ENCODE data around the gene LYZL2.
"Not testable (repeated sequence)": the region's sequence is repeated elsewhere in the genome, so short reads cannot be mapped to it uniquely, and the experiment has no call there.

Gene LYZL2

DNA sequence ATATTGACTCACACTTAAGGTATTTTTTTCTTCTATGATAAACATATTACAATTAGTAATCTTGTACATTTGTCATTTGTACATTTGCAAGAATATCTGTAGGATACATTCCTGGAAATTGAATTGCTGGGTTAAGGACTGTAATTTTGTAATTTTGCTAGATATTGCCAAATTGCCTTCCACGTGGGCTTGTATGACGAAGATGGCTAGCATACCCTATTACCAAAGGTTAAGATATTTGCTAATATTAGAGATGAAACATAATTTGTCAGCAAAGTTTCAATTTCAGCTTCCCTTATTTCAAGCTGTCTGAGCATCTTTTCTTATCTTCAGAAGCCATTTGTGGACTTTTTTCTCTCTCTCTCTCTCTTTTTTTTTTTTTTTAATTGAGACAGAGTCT, 1.0 kb upstream of the LYZL2 start:
- H3K27me3 ChIP-seq (ENCODE audit: control insufficient read depth, insufficient read depth, low read length) = no peaks in the 10 kb centered on the region
- H3K4me1 ChIP-seq (ENCODE audit: control insufficient read depth, low read depth, low read length) = no peaks in the 10 kb centered on the region
- no peaks in the 10 kb centered on the region for H3K36me3 ChIP-seq (ENCODE audit: control insufficient read depth, low read depth, low read length)
- no peak overlapping the region for H3K4me3 ChIP-seq (ENCODE audit: low read length)
- no peak overlapping the region for H3K27ac ChIP-seq (ENCODE audit: low read length)
- no peaks in the 10 kb centered on the region for H3K9me3 ChIP-seq (ENCODE audit: control insufficient read depth, low read depth, low read length)
- H3K9ac ChIP-seq (ENCODE audit: low read length) = no peak overlapping the region

DNA sequence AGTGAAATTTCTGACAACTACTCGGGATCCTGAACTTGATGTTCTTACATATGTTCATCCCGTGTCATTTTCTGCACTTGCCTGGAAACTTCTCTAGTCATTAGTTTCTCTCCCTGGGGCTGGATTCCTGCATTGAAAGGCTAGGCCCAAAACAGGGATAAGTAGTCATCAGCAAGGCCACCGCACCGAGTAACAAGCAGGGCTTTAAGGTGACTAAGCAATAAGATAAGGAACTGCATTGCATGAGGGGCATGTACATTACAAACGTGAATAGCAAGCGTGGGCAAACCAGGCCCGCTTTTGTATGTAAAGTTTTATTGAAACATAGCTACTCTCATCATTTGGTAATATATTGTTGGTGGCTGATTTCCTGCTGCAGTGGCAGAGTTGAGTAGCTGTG, 977 bp downstream of the LYZL2 start:
- H3K36me3 ChIP-seq (ENCODE audit: control insufficient read depth, low read depth, low read length); H3K27ac ChIP-seq (ENCODE audit: low read length); H3K9ac ChIP-seq (ENCODE audit: low read length); H3K9me3 ChIP-seq (ENCODE audit: control insufficient read depth, low read depth, low read length); H3K27me3 ChIP-seq (ENCODE audit: control insufficient read depth, insufficient read depth, low read length); H3K4me3 ChIP-seq (ENCODE audit: low read length); H3K4me1 ChIP-seq (ENCODE audit: control insufficient read depth, low read depth, low read length): not testable (repeated sequence)

DNA sequence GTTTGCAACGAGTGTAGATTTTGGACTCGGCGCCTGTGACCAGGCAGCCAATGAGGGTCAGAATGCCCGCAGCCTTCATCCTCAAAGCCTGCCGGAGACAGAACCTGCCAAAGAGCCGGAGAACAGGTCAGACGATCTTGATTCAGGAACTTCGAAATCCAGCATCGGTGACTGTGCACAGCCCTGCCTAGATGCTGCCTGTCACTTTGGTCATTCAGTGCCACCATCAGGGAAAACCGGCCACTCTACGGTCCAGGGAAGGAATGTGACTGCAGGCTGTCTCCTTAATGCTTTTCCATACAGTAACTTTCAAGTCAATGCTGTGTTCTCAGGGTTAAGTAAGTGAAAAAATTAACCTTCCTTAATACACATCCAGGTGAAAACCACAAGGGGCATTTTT, 2.7 kb downstream of the LYZL2 start:
- H3K4me3 ChIP-seq (ENCODE audit: low read length); H3K27me3 ChIP-seq (ENCODE audit: control insufficient read depth, insufficient read depth, low read length); H3K36me3 ChIP-seq (ENCODE audit: control insufficient read depth, low read depth, low read length); H3K4me1 ChIP-seq (ENCODE audit: control insufficient read depth, low read depth, low read length); H3K9me3 ChIP-seq (ENCODE audit: control insufficient read depth, low read depth, low read length); H3K27ac ChIP-seq (ENCODE audit: low read length); H3K9ac ChIP-seq (ENCODE audit: low read length): not testable (repeated sequence)

DNA sequence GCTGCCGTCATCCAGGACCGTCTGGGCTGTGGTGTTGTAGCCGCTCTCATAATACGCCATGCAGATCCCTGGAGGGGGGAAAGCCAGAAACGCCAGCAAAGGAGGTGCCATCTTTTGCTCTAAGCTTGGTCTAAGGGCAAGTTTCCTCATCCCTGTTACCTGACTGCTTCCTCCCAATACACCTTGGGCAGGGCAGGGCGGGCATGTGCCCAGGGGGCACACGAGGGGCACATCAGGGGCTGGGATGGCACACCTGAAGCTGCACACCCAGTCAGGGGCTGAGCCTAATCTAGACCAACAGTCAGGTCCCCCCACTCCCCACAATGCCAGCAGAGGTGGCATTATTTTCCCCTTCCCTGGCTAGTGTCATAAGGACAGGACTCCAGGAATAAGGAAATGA, 3.4 kb downstream of the LYZL2 start:
- H3K4me1 ChIP-seq (ENCODE audit: control insufficient read depth, low read depth, low read length); H3K9ac ChIP-seq (ENCODE audit: low read length); H3K9me3 ChIP-seq (ENCODE audit: control insufficient read depth, low read depth, low read length); H3K27ac ChIP-seq (ENCODE audit: low read length); H3K27me3 ChIP-seq (ENCODE audit: control insufficient read depth, insufficient read depth, low read length); H3K4me3 ChIP-seq (ENCODE audit: low read length); H3K36me3 ChIP-seq (ENCODE audit: control insufficient read depth, low read depth, low read length): not testable (repeated sequence)

DNA sequence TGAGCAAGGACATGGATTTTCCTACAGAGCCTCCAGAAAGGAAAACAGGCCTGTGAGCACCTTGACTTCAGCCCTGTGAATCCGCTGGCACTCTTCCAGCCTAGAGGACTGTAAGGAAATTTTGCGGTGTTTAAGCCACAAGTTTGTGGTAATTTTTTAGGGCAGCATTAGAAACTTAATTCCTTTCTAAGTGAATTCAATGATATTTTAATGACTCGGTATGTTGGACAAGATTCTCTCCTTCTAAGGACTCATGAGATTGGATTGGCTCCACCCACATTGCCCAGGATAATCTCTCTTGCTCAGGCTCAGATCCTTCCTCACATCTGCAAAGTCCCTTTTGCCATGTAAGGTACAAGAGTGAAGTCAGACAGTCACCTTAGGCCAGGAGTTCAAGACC, 4.5 kb downstream of the LYZL2 start:
- no peaks in the 10 kb centered on the region for H3K27me3 ChIP-seq (ENCODE audit: control insufficient read depth, insufficient read depth, low read length)
- no peaks in the 10 kb centered on the region for H3K9me3 ChIP-seq (ENCODE audit: control insufficient read depth, low read depth, low read length)
- no peak overlapping the region for H3K9ac ChIP-seq (ENCODE audit: low read length)
- H3K4me1 ChIP-seq (ENCODE audit: control insufficient read depth, low read depth, low read length) = no peaks in the 10 kb centered on the region
- H3K27ac ChIP-seq (ENCODE audit: low read length) = no peak overlapping the region
- H3K36me3 ChIP-seq (ENCODE audit: control insufficient read depth, low read depth, low read length) = no peaks in the 10 kb centered on the region
- H3K4me3 ChIP-seq (ENCODE audit: low read length) = no peak overlapping the region

DNA sequence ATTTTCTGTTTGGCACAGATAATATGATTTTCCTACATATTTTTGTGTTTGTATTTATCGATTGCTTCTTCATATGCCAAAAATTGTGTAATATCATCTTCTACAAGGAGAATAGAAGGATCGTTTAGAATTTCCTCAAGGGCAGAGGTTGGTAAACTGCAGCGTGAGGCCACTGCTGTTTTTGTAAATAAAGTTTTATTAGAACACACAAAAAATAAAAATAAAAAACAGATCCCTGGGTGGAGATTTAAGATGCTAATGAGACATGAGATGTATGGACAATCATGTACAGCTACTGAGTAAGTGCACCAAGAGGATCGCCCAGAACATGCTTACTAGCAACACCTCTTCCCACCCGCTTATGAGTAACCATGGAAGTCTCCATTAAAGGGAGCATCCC, 9.6 kb downstream of the LYZL2 start:
- no peaks in the 10 kb centered on the region for H3K36me3 ChIP-seq (ENCODE audit: control insufficient read depth, low read depth, low read length)
- H3K27ac ChIP-seq (ENCODE audit: low read length) = no peak overlapping the region
- H3K9ac ChIP-seq (ENCODE audit: low read length) = no peak overlapping the region
- H3K9me3 ChIP-seq (ENCODE audit: control insufficient read depth, low read depth, low read length) = no peaks in the 10 kb centered on the region
- H3K4me3 ChIP-seq (ENCODE audit: low read length) = no peak overlapping the region
- no peaks in the 10 kb centered on the region for H3K27me3 ChIP-seq (ENCODE audit: control insufficient read depth, insufficient read depth, low read length)
- H3K4me1 ChIP-seq (ENCODE audit: control insufficient read depth, low read depth, low read length) = no peaks in the 10 kb centered on the region

DNA sequence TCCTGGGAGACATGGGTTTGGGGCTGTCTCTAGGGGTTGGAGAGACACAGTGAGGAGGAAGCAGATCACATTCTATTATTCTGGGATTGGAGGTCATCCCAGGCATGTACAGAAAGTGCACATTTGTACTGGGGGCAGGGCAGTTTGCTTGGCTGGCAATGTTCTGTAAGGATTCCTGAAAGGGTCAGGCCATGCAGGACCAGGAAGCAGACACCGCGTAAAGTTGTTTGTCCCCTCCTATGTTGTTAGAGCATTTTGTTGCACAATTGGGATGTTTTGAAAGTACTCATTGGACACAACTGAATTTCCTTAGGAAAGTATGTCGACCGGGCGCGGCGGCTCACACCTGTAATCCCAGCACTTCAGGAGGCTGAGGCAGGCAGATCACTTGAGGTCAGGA, 12.5 kb downstream of the LYZL2 start:
- no peaks in the 10 kb centered on the region for H3K36me3 ChIP-seq (ENCODE audit: control insufficient read depth, low read depth, low read length)
- H3K27me3 ChIP-seq (ENCODE audit: control insufficient read depth, insufficient read depth, low read length) = no peaks in the 10 kb centered on the region
- no peak overlapping the region for H3K4me3 ChIP-seq (ENCODE audit: low read length)
- no peak overlapping the region for H3K9ac ChIP-seq (ENCODE audit: low read length)
- no peak overlapping the region for H3K27ac ChIP-seq (ENCODE audit: low read length)
- no peaks in the 10 kb centered on the region for H3K4me1 ChIP-seq (ENCODE audit: control insufficient read depth, low read depth, low read length)
- H3K9me3 ChIP-seq (ENCODE audit: control insufficient read depth, low read depth, low read length) = no peaks in the 10 kb centered on the region

DNA sequence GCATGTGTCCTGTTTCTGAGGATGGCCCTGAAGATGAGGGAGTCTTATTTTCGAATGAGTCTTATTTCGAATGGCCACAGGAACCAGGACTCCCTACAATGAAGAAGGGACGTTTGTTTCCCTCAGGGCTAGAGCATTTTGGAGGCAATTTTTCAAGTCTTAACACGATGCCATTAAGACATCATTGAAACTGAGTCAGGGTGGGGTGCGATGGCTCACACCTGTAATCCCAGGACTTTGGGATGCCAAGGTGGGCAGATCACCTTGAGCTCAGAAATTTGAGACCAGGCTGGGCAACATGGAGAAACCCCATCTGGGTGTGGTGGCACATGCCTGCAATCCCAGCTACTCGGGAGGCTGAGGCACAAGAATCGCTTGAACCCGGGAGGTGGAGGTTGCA, 18.5 kb downstream of the LYZL2 start:
- H3K9me3 ChIP-seq (ENCODE audit: control insufficient read depth, low read depth, low read length); H3K9ac ChIP-seq (ENCODE audit: low read length); H3K36me3 ChIP-seq (ENCODE audit: control insufficient read depth, low read depth, low read length); H3K4me3 ChIP-seq (ENCODE audit: low read length); H3K27me3 ChIP-seq (ENCODE audit: control insufficient read depth, insufficient read depth, low read length); H3K4me1 ChIP-seq (ENCODE audit: control insufficient read depth, low read depth, low read length); H3K27ac ChIP-seq (ENCODE audit: low read length): not testable (repeated sequence)

DNA sequence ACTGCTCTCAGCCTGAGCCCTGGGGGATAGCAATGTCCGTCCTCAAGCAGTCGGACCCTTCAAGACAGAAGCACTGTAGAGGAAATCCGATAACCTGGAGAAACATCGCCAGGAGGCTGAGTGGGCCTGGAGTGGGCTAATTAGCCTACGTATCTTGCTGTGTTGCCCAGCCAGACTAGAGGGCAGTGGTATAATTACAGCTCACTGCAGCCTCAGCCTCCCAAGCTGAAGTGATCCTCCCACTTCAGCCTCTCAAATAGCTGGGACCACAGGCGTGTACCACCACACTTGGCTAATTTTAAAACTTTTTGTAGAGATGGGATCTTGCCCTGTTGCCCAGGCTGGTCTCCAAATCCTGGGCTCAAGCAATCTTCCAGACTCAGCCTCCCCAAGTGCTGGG, 21.7 kb downstream of the LYZL2 start:
- H3K9ac ChIP-seq (ENCODE audit: low read length) = no peak overlapping the region
- H3K4me1 ChIP-seq (ENCODE audit: control insufficient read depth, low read depth, low read length) = no peaks in the 10 kb centered on the region
- no peaks in the 10 kb centered on the region for H3K27me3 ChIP-seq (ENCODE audit: control insufficient read depth, insufficient read depth, low read length)
- no peak overlapping the region for H3K27ac ChIP-seq (ENCODE audit: low read length)
- no peak overlapping the region for H3K4me3 ChIP-seq (ENCODE audit: low read length)
- H3K36me3 ChIP-seq (ENCODE audit: control insufficient read depth, low read depth, low read length) = no peaks in the 10 kb centered on the region
- no peaks in the 10 kb centered on the region for H3K9me3 ChIP-seq (ENCODE audit: control insufficient read depth, low read depth, low read length)

DNA sequence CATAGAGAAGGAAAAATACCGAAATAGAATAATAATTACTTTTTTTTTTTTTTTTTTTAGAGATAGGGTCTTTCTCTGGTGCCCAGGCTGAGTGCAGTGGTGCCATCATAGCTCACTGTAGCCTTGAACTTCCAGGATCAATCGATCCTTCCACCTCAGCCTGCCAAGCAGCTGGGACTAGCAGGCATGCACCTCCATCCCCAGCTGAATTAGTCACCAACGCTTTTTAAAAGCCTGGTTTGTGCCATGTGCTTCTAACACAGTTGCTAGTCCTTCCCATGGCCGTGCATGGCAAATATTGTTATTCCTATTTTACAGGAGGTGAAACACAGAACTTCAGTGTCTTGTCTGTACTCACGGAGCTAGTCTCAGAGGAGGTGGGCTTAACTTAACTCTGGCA, 23.2 kb downstream of the LYZL2 start:
- Histone ChIP-seq H3K27ac (ENCODE audit: low read length) (no peak overlapping the region), H3K27me3 (ENCODE audit: control insufficient read depth, insufficient read depth, low read length) (no peaks in the 10 kb centered on the region), H3K4me3 (ENCODE audit: low read length) (no peak overlapping the region), H3K9me3 (ENCODE audit: control insufficient read depth, low read depth, low read length) (no peaks in the 10 kb centered on the region), H3K9ac (ENCODE audit: low read length) (no peak overlapping the region), H3K36me3 (ENCODE audit: control insufficient read depth, low read depth, low read length) (no peaks in the 10 kb centered on the region), H3K4me1 (ENCODE audit: control insufficient read depth, low read depth, low read length) (no peaks in the 10 kb centered on the region)

DNA sequence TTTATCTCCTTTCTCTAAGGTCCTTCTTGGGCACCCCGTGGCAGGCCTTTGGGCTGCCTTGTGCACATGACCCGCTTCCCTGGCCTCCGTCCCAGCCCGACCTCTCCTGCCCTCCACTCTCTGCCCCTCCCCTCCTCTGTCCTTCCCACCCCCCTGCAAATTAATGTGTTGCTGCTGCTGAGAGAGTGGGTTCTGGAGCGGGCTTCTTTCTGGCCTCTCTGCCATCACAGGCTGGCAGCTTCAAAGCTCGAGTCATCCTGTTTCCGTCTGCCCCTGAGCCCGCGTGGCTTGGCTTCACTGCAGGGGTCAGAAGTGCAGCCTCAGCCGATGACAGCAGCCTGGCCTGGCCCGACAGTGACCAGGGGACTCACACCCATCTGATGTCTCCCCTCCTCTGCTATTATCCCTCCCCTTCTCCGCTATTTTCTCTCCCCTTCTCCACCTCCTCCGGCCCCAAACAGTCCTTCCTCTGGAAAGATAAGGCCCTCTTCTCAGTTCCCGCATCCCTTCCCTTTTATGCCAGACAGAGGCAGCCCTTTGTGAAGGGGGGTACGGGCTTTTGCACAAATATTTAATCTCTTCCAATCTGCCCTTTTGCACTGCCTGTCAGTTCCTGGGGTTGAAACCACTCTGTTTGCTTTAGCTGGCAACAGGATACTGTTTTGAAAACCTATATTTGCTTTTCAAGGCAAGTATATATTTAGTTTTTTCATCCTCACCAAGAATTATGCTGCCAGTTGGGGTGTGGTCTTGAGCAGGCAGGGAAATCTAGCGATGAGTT, 24.0 kb downstream of the LYZL2 start:
- not testable (repeated sequence) for H3K27me3 ChIP-seq (ENCODE audit: control insufficient read depth, insufficient read depth, low read length); H3K4me3 ChIP-seq (ENCODE audit: low read length); H3K36me3 ChIP-seq (ENCODE audit: control insufficient read depth, low read depth, low read length); H3K27ac ChIP-seq (ENCODE audit: low read length); H3K9me3 ChIP-seq (ENCODE audit: control insufficient read depth, low read depth, low read length); H3K9ac ChIP-seq (ENCODE audit: low read length); H3K4me1 ChIP-seq (ENCODE audit: control insufficient read depth, low read depth, low read length)

DNA sequence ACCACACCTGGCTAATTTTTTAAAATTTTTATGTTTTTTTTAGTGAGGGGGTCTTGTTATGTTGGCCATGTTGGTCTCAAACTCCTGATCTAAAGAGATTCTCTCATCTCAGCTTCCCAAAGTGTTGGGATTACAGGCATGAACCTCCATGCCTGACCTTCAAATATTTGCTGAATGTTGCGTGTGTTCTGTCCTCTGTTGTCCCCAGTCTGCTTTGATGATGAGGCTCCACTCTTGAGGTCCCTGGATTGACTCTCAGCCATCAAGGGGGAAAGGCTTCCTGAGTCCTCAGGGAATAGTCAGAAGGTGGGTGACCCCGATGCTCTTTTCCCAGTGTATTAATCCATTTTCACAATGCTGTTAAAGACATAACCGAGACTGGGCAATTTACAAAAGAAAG, 26.0 kb downstream of the LYZL2 start:
- H3K9me3 ChIP-seq (ENCODE audit: control insufficient read depth, low read depth, low read length) = no peaks in the 10 kb centered on the region
- H3K27me3 ChIP-seq (ENCODE audit: control insufficient read depth, insufficient read depth, low read length) = peaks cover 9% of the 10 kb centered on the region
- no peak overlapping the region for H3K27ac ChIP-seq (ENCODE audit: low read length)
- no peaks in the 10 kb centered on the region for H3K36me3 ChIP-seq (ENCODE audit: control insufficient read depth, low read depth, low read length)
- no peak overlapping the region for H3K9ac ChIP-seq (ENCODE audit: low read length)
- no peak overlapping the region for H3K4me3 ChIP-seq (ENCODE audit: low read length)
- no peaks in the 10 kb centered on the region for H3K4me1 ChIP-seq (ENCODE audit: control insufficient read depth, low read depth, low read length)
